Measurements from ENCODE around the gene FAM181A.

DNA sequence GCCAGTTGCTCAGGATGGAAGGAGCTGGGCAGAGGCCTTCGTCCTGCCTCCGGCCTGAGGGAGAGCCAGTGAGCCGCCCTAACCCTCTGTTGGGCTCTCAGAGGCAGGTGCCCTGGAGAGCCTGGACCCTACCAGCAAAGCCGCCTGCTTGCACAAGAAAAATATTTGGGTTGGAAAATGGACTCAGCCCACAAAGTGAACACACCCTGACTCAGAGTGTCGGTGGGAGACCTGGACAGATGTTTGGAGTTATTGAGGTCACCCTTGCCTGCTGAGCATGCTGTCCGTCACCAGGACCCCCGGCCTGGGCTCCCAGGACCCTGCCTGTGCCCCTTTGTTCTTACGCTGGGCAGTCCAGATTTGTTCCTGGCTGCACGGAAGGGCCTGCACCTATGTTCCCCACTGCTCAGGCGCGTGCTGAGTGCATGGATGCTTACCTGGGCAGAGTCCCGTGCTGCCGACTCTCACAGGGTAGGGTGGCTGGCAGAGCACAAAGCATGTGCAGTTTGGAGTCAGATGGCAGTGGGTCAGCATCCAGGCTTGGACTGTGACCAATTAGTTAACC is 22.4 kb downstream of the FAM181A start:
- TF ChIP-seq GATA2 (IDR thresholded peaks at IDR 0.05; ENCODE audit: low read depth, low read length) (no peak), GATA3 (IDR thresholded peaks at IDR 0.05; ENCODE audit: low read depth, low read length) (no peak)
